ENCODE results near the gene KLHL22.

DNA sequence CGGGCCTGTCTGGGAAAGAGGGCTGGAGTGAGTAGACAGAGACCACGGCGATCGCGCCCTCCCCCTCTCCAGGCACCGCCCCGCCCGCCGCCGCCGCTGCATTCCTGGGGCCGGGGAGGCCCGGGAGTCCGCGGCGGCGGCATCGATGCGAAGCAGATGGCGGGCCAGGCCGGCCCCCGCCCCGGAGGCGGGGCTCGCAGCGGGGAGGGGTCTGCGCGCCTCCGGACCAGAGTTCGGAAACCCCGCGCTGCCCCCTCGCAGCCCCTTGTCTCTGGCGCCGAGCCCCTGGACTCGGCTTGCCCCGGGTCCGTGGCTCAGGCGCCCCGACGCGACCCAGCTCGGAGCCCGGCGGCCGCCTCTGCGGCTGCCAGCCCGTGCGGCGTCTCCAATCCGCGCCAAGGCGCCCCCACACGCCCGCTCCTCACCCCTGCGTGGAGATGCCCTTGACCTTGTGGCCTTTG, 59.3 kb downstream of the KLHL22 start:
- TF ChIP-seq EZH2 (IDR thresholded peaks at IDR 0.05) (no peak), POLR2AphosphoS5 (IDR thresholded peaks at IDR 0.05; ENCODE audit: borderline replicate concordance, low read depth, low read length) (no peak), FOXP2 (optimal IDR thresholded peaks at IDR 0.05; ENCODE audit: control extremely low read depth, extremely low read length, insufficient read depth) (no peak)
